GM12875 (cell line): ENCODE results near the gene ATL1.

Experiments
- H3K4me3 ChIP-seq: one replicate; pipeline ENCODE4 v1.5.1; 2011; ENCODE audit warnings: low read depth, low read length, control low read depth
- CTCF ChIP-seq: IDR thresholded peaks from 2 replicates; pipeline ENCODE4 v1.5.1; 2011; ENCODE audit warnings: low read depth, mild to moderate bottlenecking, control low read depth, inconsistent platforms, low read length, moderate library complexity, borderline replicate concordance; ENCODE audit not compliant: insufficient read depth

The ATL1 gene

DNA sequence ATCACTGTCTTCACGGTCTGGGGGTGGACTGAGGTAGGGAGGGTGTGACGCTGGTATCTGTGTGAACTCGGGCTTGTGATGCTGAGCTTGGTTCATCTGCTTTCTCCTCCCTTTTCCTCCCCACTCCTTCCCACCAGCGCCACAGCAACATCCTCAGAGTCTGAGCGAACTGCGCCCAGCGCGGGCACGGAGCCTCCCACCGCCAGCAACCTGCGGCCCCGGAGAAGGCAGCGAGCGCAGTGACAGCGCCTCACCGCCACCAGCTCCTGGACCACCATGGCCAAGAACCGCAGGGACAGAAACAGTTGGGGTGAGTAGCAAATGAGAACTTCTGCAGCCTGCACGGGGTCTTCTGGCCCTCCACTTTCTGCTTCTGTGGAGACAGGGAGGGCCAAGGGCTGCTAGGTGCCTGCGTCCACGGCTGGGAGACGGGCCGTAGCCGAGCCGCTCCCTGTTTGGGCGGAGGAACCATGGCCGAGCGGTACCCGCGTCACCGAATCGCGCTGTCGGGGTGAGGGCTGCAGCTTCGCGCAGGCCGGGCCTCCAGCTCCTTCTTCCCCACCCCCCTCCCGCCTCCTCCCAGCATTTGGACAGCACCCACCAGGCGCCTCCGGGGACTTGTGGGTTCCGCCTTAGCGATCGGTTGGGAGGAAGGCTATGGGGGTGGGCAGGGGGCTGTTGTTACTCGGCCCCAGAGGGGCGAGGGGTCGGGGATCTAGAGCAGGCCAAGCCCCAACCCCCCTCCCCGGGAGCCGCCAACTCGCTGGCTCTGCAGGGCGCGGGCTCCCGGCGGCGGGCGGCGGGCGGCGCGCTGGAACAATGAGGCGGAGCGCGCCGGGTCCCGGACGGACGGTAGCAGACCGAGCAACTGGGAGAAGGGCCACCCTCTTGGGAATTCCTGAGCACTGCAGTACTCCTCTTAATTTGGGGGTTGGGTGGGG is at the start of gene ATL1:
Gene ATL1, plus strand, starts transcription at position 156 of the 941 bp plus-strand sequence. Its CDS starts 121 bp downstream, at position 277.
- peak within 1 kb of the TSS; percentile 34 for H3K4me3 ChIP-seq
- no peak for TF ChIP-seq CTCF

- H3K4me3 ChIP-seq = no peak overlapping the region
- no peak for TF ChIP-seq CTCF
Observed at GRCh38 chr14:50510157-50510556, 49.8 kb upstream of the ATL1 start.

- no peak for TF ChIP-seq CTCF
- no peak overlapping the region for H3K4me3 ChIP-seq
Observed at GRCh38 chr14:50512463-50512862, 47.5 kb upstream of the ATL1 start.

DNA sequence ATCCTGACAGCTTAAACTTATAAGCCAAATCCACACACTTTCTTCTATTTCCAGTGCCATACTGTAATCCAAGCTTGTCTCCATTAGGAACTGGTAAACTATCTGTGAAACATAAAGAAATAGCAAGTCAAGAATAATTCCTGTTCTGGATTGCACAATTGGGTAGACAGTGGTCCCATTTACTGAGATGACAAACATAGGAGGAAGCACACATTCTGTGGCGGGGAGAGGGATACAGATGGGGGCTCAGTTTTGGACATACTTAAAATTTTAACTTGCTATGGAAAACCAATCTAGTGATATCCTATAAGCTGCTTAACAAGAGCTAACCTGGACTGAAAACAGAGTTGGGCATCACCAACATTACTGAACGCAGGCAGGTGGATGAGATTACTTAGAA is 43.9 kb upstream of the ATL1 start:
- H3K4me3 ChIP-seq = no peak overlapping the region
- no peak for TF ChIP-seq CTCF

DNA sequence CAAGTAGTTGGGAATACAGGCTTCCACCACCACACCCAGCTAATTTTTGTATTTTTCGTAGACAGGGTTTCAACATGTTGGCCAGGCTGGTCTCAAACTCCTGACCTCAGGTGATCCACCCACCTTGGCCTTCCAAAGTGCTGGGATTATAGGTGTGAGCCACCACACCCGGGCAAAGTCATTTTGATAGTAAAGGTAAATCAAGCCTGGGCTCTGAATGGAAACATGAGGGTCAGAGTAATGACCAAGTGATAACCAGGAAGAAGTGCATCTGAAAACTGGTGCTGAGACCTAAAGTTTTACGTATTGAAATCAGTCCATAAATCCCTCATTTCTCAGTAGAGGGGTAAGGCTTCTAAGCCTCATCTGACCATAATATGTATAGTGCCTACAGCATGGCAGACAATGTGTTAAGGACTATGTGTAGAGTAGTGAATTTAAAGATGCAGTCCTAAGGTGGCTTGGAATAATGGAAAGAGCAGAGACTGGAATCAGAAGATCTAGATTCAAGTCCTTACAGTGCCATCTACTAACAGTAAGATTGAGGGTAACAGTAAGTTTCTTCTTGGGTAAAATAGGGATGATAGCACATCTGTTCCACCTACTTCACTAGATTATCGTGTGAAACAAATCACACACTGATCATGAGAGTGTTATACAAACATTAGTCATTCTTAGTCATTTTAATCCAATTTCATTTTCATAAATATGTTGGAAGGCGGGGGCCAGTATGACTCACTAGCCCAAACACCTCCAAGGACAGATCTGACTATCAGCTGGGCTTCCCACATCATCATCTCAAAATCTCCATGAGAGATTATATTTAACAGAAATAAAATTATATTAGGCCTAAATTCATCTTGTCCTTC is 38.8 kb upstream of the ATL1 start:
- H3K4me3 ChIP-seq = no peak overlapping the region
- TF ChIP-seq CTCF = no peak

DNA sequence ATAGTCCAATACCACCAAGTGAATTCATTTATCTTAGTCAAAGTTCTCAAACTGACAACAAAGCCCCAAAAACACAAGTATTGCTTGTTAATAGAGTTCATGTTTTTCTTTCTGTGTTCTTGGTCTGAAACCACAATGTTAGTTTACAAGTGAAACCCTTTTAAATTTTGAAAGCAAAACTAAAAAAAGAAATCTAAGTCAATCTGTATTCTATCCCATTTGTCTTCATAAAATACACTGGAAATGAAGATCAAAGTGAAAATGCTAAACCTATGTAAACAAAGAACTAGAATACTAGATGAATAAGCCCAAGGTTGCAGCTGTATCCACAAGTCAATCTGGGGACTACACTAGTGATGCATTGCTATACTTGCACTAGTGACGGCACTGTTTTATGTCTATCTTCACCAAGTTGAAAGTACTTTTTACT is 38.0 kb upstream of the ATL1 start:
- no peak for TF ChIP-seq CTCF
- H3K4me3 ChIP-seq = no peak overlapping the region
